GM21526 (cell line): ENCODE measurements around the gene PRSS36.
"Not testable (repeated sequence)": the region's sequence is repeated elsewhere in the genome, so short reads cannot be mapped to it uniquely, and the experiment has no call there.

Experiments used
- ATAC-seq: cut with Tn5 transposase; IDR thresholded peaks from one replicate; pipeline ENCODE4 v1.9.1; 2021; ENCODE audit warnings: moderate library complexity; ENCODE audit not compliant: unreplicated experiment, low FRiP score

The PRSS36 gene

GRCh38 chr16:31142109-31143010 lies 7.5 kb downstream of the PRSS36 start:
- ATAC-seq = peak; percentile 83

GRCh38 chr16:31141489-31142108 lies 8.3 kb downstream of the PRSS36 start:
- ATAC-seq = peak; percentile 10

GRCh38 chr16:31141071-31141469 lies 8.8 kb downstream of the PRSS36 start:
- not testable (repeated sequence) for ATAC-seq

- no peak for ATAC-seq
These were observed 11.0 kb downstream of the PRSS36 start for GRCh38 chr16:31138621-31139578.

GRCh38 chr16:31136822-31137499 lies 12.9 kb downstream of the PRSS36 start:
- ATAC-seq = not testable (repeated sequence)

GRCh38 chr16:31136287-31136662 lies 13.6 kb downstream of the PRSS36 start:
- ATAC-seq = no peak

GRCh38 chr16:31135535-31136286 lies 14.2 kb downstream of the PRSS36 start, which contains the start of gene PRSS8:
PRSS8 (minus strand) TSS chr16:31135727; CDS start chr16:31135498, 229 bp downstream.
- ATAC-seq = no peak

GRCh38 chr16:31134625-31135534 lies 15.0 kb downstream of the PRSS36 start:
- ATAC-seq = no peak

- no peak for ATAC-seq
These were observed 15.7 kb downstream of the PRSS36 start for GRCh38 chr16:31134091-31134571.

- no peak for ATAC-seq
These were observed 16.8 kb downstream of the PRSS36 start for GRCh38 chr16:31133046-31133501.

- ATAC-seq = no peak
These were observed 17.4 kb downstream of the PRSS36 start for GRCh38 chr16:31132303-31132979.

GRCh38 chr16:31131841-31132271 lies 18.0 kb downstream of the PRSS36 start:
- ATAC-seq = no peak

GRCh38 chr16:31131416-31131815 lies 18.4 kb downstream of the PRSS36 start:
- no peak for ATAC-seq

GRCh38 chr16:31130899-31131298 lies 19.0 kb downstream of the PRSS36 start:
- ATAC-seq = no peak

- ATAC-seq = no peak
These were observed 19.5 kb downstream of the PRSS36 start for GRCh38 chr16:31130336-31130891.

- ATAC-seq = no peak
These were observed 20.1 kb downstream of the PRSS36 start for GRCh38 chr16:31129568-31130335.
